Activated naive CD8-positive, alpha-beta T cell treated with anti-CD3 and anti-CD28 coated beads, Interleukin-2, amount 50 U/mL, for 24 hours (primary cell): ENCODE data around the gene ZBTB33.
A peak's percentile ranks its signal among the peaks of the same experiment; 100 is the strongest.

Source experiments
- ATAC-seq: fragments of 150-1000 bp; cut with Tn5 transposase; one replicate; pipeline ENCODE4 v1.10.0; 2021
- DNase-seq: peaks from one replicate; pipeline ENCODE4 v3.0.0; 2021
- H3K27ac Mint-ChIP-seq: one replicate; pipeline ENCODE4 v1.8.0; 2021; ENCODE audit warnings: mild to moderate bottlenecking, mixed read lengths
- H3K27me3 Mint-ChIP-seq: one replicate; pipeline ENCODE4 v1.8.0; 2021; ENCODE audit warnings: mixed read lengths
- H3K36me3 Mint-ChIP-seq: one replicate; pipeline ENCODE4 v1.8.0; 2021; ENCODE audit warnings: low read depth, mixed read lengths
- H3K4me1 Mint-ChIP-seq: one replicate; pipeline ENCODE4 v1.8.0; 2021; ENCODE audit warnings: mixed read lengths
- H3K4me3 Mint-ChIP-seq: one replicate; pipeline ENCODE4 v1.8.0; 2021; ENCODE audit warnings: mild to moderate bottlenecking, moderate library complexity, mixed read lengths
- H3K9me3 Mint-ChIP-seq: one replicate; pipeline ENCODE4 v1.8.0; 2021; ENCODE audit warnings: mixed read lengths

Gene ZBTB33

DNA sequence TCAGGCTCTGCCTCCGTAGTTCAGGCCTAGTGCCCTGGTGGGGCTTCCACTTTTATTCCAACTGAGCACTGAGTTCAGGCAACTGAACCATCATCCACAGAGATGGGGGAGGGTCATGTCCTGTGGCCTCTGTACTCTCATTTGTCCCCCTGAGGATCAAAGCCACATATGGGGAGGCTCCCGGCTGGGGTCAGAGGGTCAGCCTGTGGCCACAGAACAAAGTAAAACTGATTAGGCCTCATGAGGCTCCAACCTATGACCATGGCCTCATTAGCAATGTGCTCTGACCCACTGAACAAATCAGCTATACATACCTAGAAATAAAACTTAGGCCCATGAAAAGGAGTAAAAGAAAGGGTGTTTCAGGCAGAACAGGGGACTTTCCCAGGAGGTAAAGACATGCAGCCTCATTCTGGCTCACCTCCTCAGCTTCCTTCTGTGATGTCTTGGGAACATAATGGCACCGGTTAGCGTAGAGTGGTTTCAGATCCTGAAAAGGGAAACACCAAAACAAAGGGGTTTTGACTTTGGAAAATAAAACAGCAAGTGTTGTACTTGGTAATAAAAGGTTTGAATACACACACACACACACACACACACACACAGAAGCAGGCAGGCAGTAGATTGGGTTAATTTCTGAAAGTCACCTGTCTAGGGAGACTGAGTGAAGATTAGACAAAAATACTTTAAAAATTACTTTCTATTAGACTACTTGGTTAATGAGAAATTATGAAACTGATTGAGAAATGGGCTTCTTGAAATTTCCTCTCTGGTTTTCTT is 36.3 kb downstream of the ZBTB33 start:
- Mint-ChIP-seq H3K9me3 (no peaks in the 10 kb centered on the region), H3K27me3 (no peaks in the 10 kb centered on the region), H3K4me1 (peaks cover 2% of the 10 kb centered on the region), H3K4me3 (no peak overlapping the region), H3K36me3 (no peaks in the 10 kb centered on the region), H3K27ac (no peak overlapping the region)
- ATAC-seq (no peak), DNase-seq (no peak)

DNA sequence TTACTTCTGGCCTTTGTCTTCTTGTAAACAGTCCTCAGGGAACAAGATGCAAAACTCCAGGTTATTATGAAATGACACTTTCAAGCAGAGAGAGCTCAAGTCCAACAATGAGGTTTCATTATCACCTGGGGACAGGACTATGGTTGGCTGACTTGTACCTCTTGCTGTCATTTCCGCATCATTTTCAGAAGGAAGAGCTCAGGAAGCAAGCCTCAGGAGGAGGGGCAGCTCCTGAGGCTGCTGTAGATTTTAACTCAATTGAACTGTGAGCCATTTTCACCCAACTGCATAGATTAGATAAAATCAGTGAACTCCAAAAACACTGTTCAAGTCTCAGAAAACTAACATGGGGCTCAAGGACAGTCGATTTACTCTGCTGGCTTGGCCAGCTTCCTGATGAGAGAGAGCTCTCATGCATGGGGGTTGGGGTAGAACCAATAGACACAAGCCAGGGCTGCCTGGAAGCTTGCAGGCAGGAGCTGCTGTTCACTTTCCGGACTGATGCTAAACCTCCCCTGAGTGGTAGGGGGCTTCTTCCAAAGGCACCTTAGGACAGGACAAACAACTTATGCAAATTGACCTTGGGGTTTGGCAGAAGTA is 37.0 kb downstream of the ZBTB33 start:
- Mint-ChIP-seq H3K4me3 (no peak overlapping the region), H3K27ac (no peak overlapping the region), H3K9me3 (no peaks in the 10 kb centered on the region), H3K4me1 (peaks cover 2% of the 10 kb centered on the region), H3K27me3 (no peaks in the 10 kb centered on the region), H3K36me3 (no peaks in the 10 kb centered on the region)
- ATAC-seq, result no peak
- DNase-seq, result no peak

DNA sequence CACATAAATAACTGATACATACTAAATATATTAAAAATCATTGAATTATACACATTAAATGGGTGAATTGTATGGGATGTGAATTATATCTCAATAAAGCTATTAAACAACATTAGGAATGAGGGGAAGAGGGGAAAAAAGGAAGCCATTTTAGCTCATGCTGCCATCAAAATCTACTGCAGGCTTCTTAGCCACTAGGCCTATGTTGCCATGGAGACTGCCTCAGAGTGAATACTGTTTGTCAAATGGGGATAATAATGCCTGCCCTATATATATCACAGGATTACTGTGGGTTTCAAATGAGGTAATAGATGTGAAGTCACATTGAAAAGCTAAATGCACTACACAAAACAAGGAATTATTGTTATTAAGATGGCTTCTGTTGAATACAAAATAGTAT is 39.5 kb downstream of the ZBTB33 start:
- Mint-ChIP-seq H3K9me3 (no peaks in the 10 kb centered on the region), H3K27me3 (no peaks in the 10 kb centered on the region), H3K4me3 (no peak overlapping the region), H3K27ac (no peak overlapping the region), H3K36me3 (no peaks in the 10 kb centered on the region), H3K4me1 (peaks cover 7% of the 10 kb centered on the region)
- ATAC-seq (no peak), DNase-seq (no peak)

DNA sequence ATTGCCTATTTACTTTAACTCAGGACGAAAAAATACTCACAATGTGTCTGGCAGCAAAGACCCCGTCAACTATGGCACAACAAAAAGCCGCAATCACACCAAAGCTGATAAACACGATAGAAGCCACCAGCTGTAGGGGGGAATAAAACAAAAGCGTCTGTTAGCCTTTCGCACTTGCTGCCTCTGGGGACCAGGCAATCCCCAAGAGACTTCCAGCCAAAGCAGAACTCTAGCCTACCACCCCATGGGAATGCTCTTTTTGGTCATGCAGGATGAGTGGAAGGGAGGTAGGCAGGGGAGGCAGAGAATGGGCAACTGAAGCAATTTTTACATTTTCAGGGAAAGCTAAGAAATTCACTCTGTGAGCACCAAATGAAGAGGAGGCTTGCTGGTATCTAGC is 40.6 kb downstream of the ZBTB33 start:
- H3K36me3 Mint-ChIP-seq, result no peaks in the 10 kb centered on the region
- peaks cover 10% of the 10 kb centered on the region for H3K4me1 Mint-ChIP-seq
- no peaks in the 10 kb centered on the region for H3K9me3 Mint-ChIP-seq
- DNase-seq (no peak), ATAC-seq (no peak)
- H3K27ac Mint-ChIP-seq, result no peak overlapping the region
- H3K27me3 Mint-ChIP-seq, result no peaks in the 10 kb centered on the region
- no peak overlapping the region for H3K4me3 Mint-ChIP-seq

DNA sequence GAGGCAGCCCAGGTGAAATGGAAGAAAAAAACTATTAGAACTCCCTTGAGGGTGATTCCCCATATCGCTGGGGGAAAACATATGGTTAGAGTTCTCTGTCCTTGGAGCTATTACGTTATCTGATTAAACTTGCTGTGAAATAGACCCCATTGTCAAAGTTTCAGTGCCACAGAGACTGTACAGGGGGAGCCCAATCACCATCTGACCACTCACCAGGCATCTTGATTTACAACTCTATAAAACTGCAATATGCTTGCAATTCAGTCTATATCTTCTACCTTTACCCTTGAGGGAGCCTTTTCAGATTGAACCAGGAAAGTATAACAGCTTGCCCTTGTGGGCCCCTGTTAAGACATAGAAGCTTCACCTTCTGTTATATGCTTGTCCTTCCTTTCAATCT is 42.4 kb downstream of the ZBTB33 start:
- Mint-ChIP-seq H3K36me3 (no peaks in the 10 kb centered on the region), H3K27ac (no peak overlapping the region), H3K4me3 (no peak overlapping the region), H3K27me3 (no peaks in the 10 kb centered on the region), H3K9me3 (no peaks in the 10 kb centered on the region), H3K4me1 (peaks cover 7% of the 10 kb centered on the region)
- DNase-seq (no peak), ATAC-seq (no peak)

DNA sequence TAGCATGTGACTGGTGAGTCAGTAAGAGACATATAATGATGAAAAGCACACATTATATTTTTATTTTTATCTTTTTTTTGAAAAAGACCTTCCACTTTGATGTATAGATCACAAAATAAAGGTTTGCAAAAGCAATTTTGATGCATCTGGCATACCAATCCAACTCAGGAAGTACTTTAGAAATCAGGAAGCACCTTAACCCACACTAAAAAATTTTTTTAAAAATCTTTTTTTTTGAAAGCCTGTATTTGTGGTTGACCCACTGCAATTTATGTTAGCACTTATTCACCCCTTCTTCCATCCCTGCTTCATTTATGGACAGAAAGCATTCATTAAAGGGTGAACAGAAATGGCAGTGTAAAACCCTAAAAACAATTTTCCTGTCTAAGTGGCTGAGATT is 44.0 kb downstream of the ZBTB33 start:
- DNase-seq, result no peak
- H3K4me1 Mint-ChIP-seq, result peaks cover 7% of the 10 kb centered on the region
- H3K27me3 Mint-ChIP-seq, result no peaks in the 10 kb centered on the region
- H3K27ac Mint-ChIP-seq, result no peak overlapping the region
- H3K9me3 Mint-ChIP-seq, result no peaks in the 10 kb centered on the region
- H3K4me3 Mint-ChIP-seq, result no peak overlapping the region
- no peaks in the 10 kb centered on the region for H3K36me3 Mint-ChIP-seq
- ATAC-seq, result no peak

DNA sequence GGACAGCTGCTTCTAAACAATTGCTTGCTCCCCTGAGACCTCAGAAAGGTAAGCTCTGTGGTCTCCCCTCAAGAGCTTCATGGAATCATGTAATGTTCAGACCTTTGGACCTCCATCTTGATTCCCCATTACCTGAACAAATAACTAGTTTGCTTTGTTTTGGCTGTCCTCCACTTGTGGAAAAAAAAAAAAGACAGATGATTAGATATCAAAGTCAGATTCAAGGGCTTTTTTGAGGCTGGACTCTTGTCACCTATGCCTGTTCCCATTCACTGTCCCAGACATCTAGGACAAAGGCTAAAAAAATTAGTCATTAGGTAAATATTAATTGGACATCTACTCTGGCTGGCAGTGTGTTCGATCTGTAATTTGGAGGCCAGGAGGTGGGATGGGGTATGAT is 47.3 kb downstream of the ZBTB33 start:
- Mint-ChIP-seq H3K27ac (no peak overlapping the region), H3K9me3 (no peaks in the 10 kb centered on the region), H3K4me3 (no peak overlapping the region), H3K4me1 (peaks cover 20% of the 10 kb centered on the region), H3K27me3 (no peaks in the 10 kb centered on the region), H3K36me3 (no peaks in the 10 kb centered on the region)
- DNase-seq, result no peak
- ATAC-seq, result no peak

DNA sequence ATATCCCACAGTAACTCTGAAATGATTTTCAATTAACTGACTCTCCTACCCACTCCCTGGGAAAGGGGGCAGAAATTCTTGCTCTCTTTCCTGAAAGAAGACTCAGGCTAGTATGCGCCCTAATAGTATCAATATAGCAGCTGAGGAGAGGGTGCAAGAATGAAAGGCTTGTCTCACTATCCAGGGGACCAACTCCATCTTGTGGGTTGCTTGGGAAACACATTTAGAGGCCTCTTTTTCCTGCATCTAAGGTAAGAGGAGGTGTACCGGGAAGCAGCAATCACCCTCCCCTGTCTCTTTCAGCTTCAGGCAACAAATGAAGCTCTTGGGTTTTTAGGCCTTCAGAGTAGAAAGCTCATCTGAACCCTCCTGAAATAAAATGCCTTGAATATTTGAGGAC is 49.3 kb downstream of the ZBTB33 start:
- H3K27ac Mint-ChIP-seq, result no peak overlapping the region
- H3K4me3 Mint-ChIP-seq, result no peak overlapping the region
- DNase-seq, result no peak
- ATAC-seq, result no peak
- no peaks in the 10 kb centered on the region for H3K9me3 Mint-ChIP-seq
- H3K4me1 Mint-ChIP-seq, result peaks cover 18% of the 10 kb centered on the region
- H3K36me3 Mint-ChIP-seq, result no peaks in the 10 kb centered on the region
- no peaks in the 10 kb centered on the region for H3K27me3 Mint-ChIP-seq

DNA sequence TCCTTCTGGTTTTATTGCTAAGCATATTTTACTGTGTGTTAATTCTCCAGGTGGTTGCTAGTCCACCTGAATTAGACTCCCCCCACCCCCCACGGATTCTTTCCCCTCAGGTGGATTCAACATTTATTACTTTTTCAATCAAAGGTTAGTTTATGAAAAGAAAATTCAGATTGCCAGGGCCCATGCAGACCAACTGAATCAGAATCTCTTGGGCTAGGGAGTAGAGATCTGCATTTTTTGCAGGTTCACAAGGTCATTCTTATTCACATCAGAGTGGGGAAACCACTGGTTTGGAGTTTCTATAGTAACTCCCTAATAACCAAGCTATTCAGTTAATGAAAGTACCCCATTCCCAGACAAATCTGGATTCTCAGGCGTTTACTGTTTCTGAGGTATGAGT is 50.9 kb downstream of the ZBTB33 start:
- Mint-ChIP-seq H3K4me3 (no peak overlapping the region), H3K9me3 (no peaks in the 10 kb centered on the region), H3K27ac (no peak overlapping the region), H3K36me3 (no peaks in the 10 kb centered on the region), H3K4me1 (peaks cover 16% of the 10 kb centered on the region), H3K27me3 (no peaks in the 10 kb centered on the region)
- ATAC-seq (no peak), DNase-seq (no peak)

DNA sequence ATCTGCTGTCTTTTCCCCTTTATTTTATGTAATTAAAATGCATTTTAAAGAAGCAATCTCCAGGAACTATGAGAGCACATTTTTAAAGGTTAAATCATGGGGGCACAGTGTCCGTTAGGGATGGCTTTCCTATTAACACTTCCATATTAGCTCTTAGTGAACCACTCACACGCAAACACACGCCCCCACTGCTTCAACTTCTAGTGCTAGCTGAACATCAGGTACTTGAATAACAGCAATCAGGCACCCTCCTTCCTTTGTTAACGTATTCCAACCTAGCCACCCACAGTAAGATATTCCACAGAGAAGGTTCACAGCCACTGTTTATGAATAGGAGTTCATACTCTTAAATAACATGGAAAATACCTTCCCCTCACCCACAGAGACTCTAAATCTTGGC is 51.3 kb downstream of the ZBTB33 start:
- Mint-ChIP-seq H3K27me3 (no peaks in the 10 kb centered on the region), H3K36me3 (no peaks in the 10 kb centered on the region), H3K4me3 (no peak overlapping the region), H3K9me3 (no peaks in the 10 kb centered on the region), H3K27ac (no peak overlapping the region), H3K4me1 (peaks cover 21% of the 10 kb centered on the region)
- ATAC-seq, result no peak
- no peak for DNase-seq

DNA sequence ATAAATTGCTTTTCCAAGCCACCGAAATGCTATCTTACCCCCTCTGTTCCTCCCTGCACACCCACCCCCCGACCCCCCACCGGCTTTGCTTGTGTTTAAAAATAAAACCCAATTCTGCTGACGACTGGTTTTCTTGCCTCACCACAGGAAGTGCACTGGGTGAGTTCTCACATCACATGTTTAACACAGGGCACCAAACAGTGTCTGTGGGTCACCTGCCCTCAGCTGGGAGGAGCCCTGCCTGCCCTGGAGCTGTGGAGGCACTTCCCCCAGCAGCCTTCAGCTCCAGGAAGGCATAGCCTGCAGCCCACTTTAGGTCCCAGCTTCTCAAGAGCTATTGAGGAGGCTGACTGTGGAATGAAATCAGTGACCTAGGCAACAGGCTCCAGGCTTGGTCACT is 51.8 kb downstream of the ZBTB33 start:
- peak; percentile 23 for DNase-seq
- H3K27ac Mint-ChIP-seq, result peak overlapping the region; percentile 47
- peaks cover 22% of the 10 kb centered on the region for H3K4me1 Mint-ChIP-seq
- ATAC-seq, result peak; percentile 86
- no peaks in the 10 kb centered on the region for H3K27me3 Mint-ChIP-seq
- H3K4me3 Mint-ChIP-seq, result no peak overlapping the region
- no peaks in the 10 kb centered on the region for H3K36me3 Mint-ChIP-seq
- no peaks in the 10 kb centered on the region for H3K9me3 Mint-ChIP-seq

DNA sequence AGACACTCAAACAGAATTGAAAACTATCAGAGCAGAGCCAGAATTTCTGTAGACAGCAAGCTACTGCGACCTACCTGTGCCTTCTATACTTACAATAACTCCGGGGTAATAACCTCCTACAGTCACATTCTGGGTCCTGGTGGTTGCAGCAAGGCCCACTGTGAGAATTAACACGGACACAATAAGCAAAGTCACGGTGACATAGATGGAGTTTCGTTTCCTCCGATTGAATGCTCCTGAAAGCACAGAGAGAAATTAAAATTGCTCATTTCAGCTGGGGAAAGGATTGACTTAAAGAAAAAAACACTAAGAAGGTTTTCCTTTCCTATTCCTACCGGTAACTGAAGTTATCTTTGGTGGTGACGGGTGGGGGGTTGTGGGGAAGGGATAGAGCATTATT is 53.6 kb downstream of the ZBTB33 start:
- peaks cover 3% of the 10 kb centered on the region for H3K27me3 Mint-ChIP-seq
- no peak overlapping the region for H3K27ac Mint-ChIP-seq
- no peak overlapping the region for H3K4me3 Mint-ChIP-seq
- H3K9me3 Mint-ChIP-seq, result no peaks in the 10 kb centered on the region
- ATAC-seq (no peak), DNase-seq (no peak)
- no peaks in the 10 kb centered on the region for H3K36me3 Mint-ChIP-seq
- H3K4me1 Mint-ChIP-seq, result peaks cover 24% of the 10 kb centered on the region

DNA sequence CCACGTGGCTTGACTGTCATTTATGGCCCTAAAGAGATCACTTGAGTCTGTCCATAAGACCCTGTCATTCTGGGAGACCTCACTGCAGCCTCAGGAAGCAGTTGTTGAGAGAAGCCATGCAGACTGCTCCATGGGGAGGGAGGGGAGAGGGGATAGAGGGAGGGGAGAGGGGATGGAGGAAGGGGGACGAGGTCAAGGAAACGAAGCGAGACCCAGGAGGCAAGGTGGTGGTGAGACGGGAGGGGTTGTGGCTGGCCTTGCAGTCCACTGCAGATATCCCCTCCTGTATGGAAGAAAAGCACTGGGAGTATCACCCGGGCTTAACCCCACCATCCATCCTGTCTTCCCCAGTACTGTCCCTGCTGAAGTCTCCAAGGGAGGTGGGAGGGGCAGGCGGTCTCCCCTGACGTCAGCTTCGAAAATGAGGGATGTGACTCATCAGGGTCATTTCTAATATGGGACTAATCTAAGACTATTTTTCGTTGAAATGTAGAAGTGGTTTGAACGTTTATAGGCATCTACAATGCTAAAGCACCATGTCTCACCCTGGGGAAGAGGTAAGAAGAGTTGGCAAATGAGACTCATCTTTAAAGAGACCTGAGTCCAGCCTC is 55.0 kb downstream of the ZBTB33 start:
- Mint-ChIP-seq H3K4me1 (peaks cover 32% of the 10 kb centered on the region), H3K27me3 (peaks cover 14% of the 10 kb centered on the region), H3K27ac (no peak overlapping the region), H3K4me3 (no peak overlapping the region), H3K36me3 (no peaks in the 10 kb centered on the region), H3K9me3 (no peaks in the 10 kb centered on the region)
- ATAC-seq (no peak), DNase-seq (no peak)

DNA sequence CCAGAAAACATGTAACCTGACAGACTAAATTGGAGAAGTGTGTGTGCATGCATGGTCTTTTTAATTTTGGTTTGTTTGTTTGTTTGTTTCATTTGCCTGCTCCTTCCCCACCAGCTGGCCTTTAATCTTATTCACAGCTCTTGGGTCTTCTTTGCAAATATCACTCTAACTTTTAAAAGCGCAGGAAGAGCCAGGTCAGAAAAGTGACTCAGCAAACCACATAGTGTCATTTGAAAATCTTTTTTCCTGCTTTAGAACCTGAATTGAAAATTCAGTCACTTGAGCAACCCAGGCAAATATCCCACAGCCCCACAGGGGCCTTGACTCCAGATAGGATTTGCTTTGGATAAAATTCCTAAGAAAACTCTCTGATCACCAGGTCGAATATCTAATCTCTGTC is 56.0 kb downstream of the ZBTB33 start:
- H3K27me3 Mint-ChIP-seq, result peaks cover 14% of the 10 kb centered on the region
- peaks cover 32% of the 10 kb centered on the region for H3K4me1 Mint-ChIP-seq
- no peak overlapping the region for H3K27ac Mint-ChIP-seq
- H3K36me3 Mint-ChIP-seq, result no peaks in the 10 kb centered on the region
- no peak overlapping the region for H3K4me3 Mint-ChIP-seq
- no peak for ATAC-seq
- no peaks in the 10 kb centered on the region for H3K9me3 Mint-ChIP-seq
- DNase-seq, result no peak
